Spleen (tissue), 11 donors: ENCODE data around the gene UCK1. TPM values are rescaled to one million over a fixed set of nuclear protein-coding genes. Genes with fewer than 3 reads are reported as not detected.
A peak's percentile ranks its signal among the peaks of the same experiment; 100 is the strongest.

Experiments
- DNase-seq: peaks from one replicate; pipeline ENCODE4 v3.0.0-alpha.2; 2020
- H3K27ac ChIP-seq, 8 donors: fragments of 200-600 bp; sonication (generic) in 7 of 8; 1 replicate in 4 of 8; 2 replicates in 4 of 8; pipeline versions ENCODE4 v1.5.0 to v1.8.0; 2016 to 2021; ENCODE audit warnings: inconsistent platforms in 4 of 8, mild to moderate bottlenecking in 4 of 8, moderate library complexity in 1 of 8
- H3K27me3 ChIP-seq, 7 donors: fragments of 200-600 bp; sonication (generic) in 6 of 7; replicated peaks in 1 of 7; 1 replicate in 4 of 7; 2 replicates in 3 of 7; pipeline versions ENCODE4 v1.5.0 to v1.8.0; 2016 to 2021; ENCODE audit warnings: inconsistent platforms in 3 of 7, mild to moderate bottlenecking in 1 of 7
- H3K36me3 ChIP-seq, 6 donors: fragments of 200-600 bp; sonication (generic) in 5 of 6; 1 replicate in 4 of 6; 2 replicates in 2 of 6; pipeline versions ENCODE4 v1.5.0 to v1.8.0; 2016 to 2021; ENCODE audit warnings: inconsistent platforms in 2 of 6
- H3K4me1 ChIP-seq, 6 donors: fragments of 200-600 bp; sonication (generic) in 5 of 6; 1 replicate in 3 of 6; 2 replicates in 3 of 6; pipeline versions ENCODE4 v1.5.0 to v1.8.0; 2016 to 2021; ENCODE audit warnings: inconsistent platforms in 3 of 6
- H3K4me3 ChIP-seq, 8 donors: fragments of 200-600 bp; sonication (generic) in 7 of 8; 1 replicate in 4 of 8; 2 replicates in 4 of 8; pipeline versions ENCODE4 v1.5.0 to v1.8.0; 2016 to 2021; ENCODE audit warnings: inconsistent platforms in 4 of 8, mild to moderate bottlenecking in 4 of 8, moderate library complexity in 2 of 8
- H3K9me3 ChIP-seq, 8 donors: fragments of 200-600 bp; sonication (generic) in 7 of 8; 1 replicate in 4 of 8; 2 replicates in 4 of 8; pipeline versions ENCODE4 v1.5.0 to v1.8.0; 2016 to 2021; ENCODE audit warnings: inconsistent platforms in 4 of 8
- CTCF ChIP-seq, 11 experiments: fragments of 200-600 bp in 7 of 11; fragments of 450-650 bp in 4 of 11; sonication (generic) in 4 of 11; IDR thresholded peaks in 8 of 11; conservative IDR thresholded peaks in 3 of 11; 1 replicate in 7 of 11; 2 replicates in 4 of 11; pipeline versions ENCODE4 v1.4.0 to v1.8.0; 2016 to 2021; ENCODE audit warnings: antibody characterized with exemption in 11 of 11, inconsistent platforms in 4 of 11, mild to moderate bottlenecking in 1 of 11
- POLR2A ChIP-seq, 3 donors: fragments of 450-650 bp; IDR thresholded peaks; one replicate each; pipeline ENCODE4 v1.5.1; 2017; ENCODE audit warnings: antibody characterized with exemption in 3 of 3, mild to moderate bottlenecking in 1 of 3
- POLR2AphosphoS5 ChIP-seq, 3 donors: sonication (generic); formaldehyde crosslinking; IDR thresholded peaks; one replicate each; pipeline ENCODE4 v1.5.1; 2017; ENCODE audit warnings: antibody characterized with exemption in 3 of 3
- WGBS, 5 donors: extraction: QIAGEN DNeasy Blood & Tissue Kit in 3 of 5; methylation state at CpG; one replicate each; pipeline versions ENCODE4 v1.1.5 to v1.1.7; 2013 to 2018; 5-methylcytosine and 5-hydroxymethylcytosine counted together
- intact Hi-C: fragments of 100-400 bp; cut with DNase I; formaldehyde crosslinking; loops from one replicate; pipeline ENCODE4 v1.15.0; 2023; ENCODE audit warnings: low total_unique reads
- polyA plus RNA-seq, 3 donors: library from polyadenylated mRNA; stranded (reverse); fragments of 200-250 nt; gene quantifications; one replicate each; pipeline ENCODE4 v1.2.1, GENCODE V29; 2013
- total RNA-seq, 7 donors: library from RNA; depleted of rRNA in 3 of 7; stranded (reverse); fragments of >200 nt in 3 of 7; fragmentation: NEBNext Ultra II Directional in 4 of 7; extraction: Animal tissue kit (Norgen Biotek cat#: 25700) in 4 of 7; gene quantifications; one replicate each; pipeline versions ENCODE4 v1.1.0 to v1.2.1, GENCODE V29; 2016 to 2021
- donor health status: healthy with polysubstance abuse.
- donor health status: DM: no; HTN: no; CAD: no; lungs with moderate emphysema.
- donor health status: DM: no; HTN: no; CAD: no.
- donor health status: Bipolar disorder and iron deficiency.
- donor health status: healthy.
- donor health status: DM: no; HTN: no; CAD: no.
- donor health status: DM: yes; HTN: yes; CAD: no.

Gene UCK1
- total and polyA plus RNA-seq, 10 donors, result 20.3 to 32.9 (median 23.8) TPM

- intact Hi-C loops, result no loop called here
- Histone ChIP-seq H3K27me3 (no peaks in the 10 kb centered on the region), H3K4me3 (peak within 1 kb of the TSS; percentile 85 to 99 (median 96)), H3K36me3 (peaks cover 0 to 41% (median 20%) of the 10 kb centered on the region in 6 donors), H3K4me1 (peaks cover 19 to 60% (median 33%) of the 10 kb centered on the region in 6 donors), H3K27ac (peak within 1 kb of the TSS; percentile 9 to 89 (median 80)), H3K9me3 (no peaks in the 10 kb centered on the region)
- TF ChIP-seq CTCF (IDR thresholded peaks at IDR 0.05 in 8 of 11, conservative IDR thresholded peaks at IDR 0.05 in 3 of 11) (no peak), POLR2AphosphoS5 (IDR thresholded peaks at IDR 0.05) (peak; percentile 87 to 92 (median 91))
- peak; percentile 96 for DNase-seq
- WGBS, 5 donors, result 0 to 1% (median 1%) methylated on average over 69 to 83 of the region's 83 CpGs
Observed at GRCh38 chr9:131502781-131503625, 28.1 kb downstream of the UCK1 start, which contains the start of gene POMT1. POMT1 (plus strand) TSS chr9:131502918; CDS start chr9:131504219, 1,301 bp downstream.

DNA sequence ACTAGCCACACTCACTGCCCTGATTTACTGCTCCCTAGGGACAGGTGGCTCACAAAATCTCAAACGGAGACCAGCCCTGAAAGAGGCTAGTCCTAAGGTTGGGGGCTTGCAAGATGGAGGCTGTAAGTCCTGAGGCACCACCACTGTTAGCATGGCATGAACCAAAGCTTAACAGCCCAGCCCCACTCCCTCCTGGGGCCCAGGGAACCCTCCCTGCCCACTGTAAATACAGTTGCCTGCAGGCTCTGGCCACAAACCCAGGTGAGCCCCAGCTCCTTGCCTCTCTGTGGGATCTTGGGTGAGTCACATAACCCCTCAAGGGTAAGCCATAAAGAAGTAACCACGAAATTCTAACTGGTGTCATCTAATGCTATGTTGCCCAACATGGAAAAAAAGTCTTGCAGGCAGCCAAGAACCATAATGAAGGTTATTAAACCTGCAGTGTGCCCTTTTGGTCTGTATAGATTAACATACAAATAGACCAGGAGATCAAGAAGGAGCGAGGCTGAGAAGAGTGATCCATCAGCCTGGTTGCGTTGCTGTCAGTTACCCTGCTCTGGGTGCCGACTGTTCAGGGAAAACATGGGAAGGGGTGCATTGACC lies 30.0 kb downstream of the UCK1 start:
- intact Hi-C loops, result no loop called here
- Histone ChIP-seq H3K4me1 (peaks cover 19 to 64% (median 34%) of the 10 kb centered on the region in 6 donors), H3K27ac (peak overlapping the region; percentile 22 to 76 (median 48)), H3K36me3 (peaks cover 0 to 48% (median 36%) of the 10 kb centered on the region in 6 donors), H3K9me3 (no peaks in the 10 kb centered on the region), H3K27me3 (no peaks in the 10 kb centered on the region), H3K4me3 (no peak overlapping the region)
- no peak for DNase-seq
- TF ChIP-seq POLR2A (IDR thresholded peaks at IDR 0.05) (no peak), CTCF (IDR thresholded peaks at IDR 0.05 in 8 of 11, conservative IDR thresholded peaks at IDR 0.05 in 3 of 11) (no peak), POLR2AphosphoS5 (IDR thresholded peaks at IDR 0.05) (no peak)
- 63 to 68% (median 64%) methylated on average over 5 of the region's 5 CpGs for WGBS, 5 donors

DNA sequence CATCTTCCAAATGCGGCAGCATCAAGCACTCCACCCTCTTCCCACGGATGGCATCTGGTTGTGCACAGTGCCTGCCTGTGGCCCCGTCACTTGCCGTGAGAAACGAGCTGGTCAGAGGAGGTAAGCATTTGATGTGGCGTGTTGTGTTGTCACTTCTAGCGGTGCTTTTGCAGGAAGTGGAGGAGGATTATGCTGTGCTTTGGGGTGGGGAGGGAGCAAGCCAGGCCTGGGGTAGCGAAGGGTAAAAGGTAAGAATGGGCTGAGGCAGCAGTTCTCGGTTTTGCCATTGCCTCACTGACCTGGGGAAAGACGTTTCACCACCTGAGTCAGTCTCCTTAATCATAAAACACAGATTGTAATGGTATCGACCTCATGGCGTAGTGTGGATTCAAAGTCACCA lies 30.7 kb downstream of the UCK1 start:
- DNase-seq, result no peak
- WGBS, 5 donors, result 58 to 68% (median 63%) methylated on average over 12 of the region's 12 CpGs
- H3K4me3 ChIP-seq, result no peak overlapping the region
- peaks cover 0 to 55% (median 42%) of the 10 kb centered on the region in 6 donors for H3K36me3 ChIP-seq
- peaks cover 19 to 69% (median 37%) of the 10 kb centered on the region in 6 donors for H3K4me1 ChIP-seq
- intact Hi-C loops, result no loop called here
- no peak for TF ChIP-seq CTCF (IDR thresholded peaks at IDR 0.05 in 8 of 11, conservative IDR thresholded peaks at IDR 0.05 in 3 of 11)
- TF ChIP-seq POLR2A (IDR thresholded peaks at IDR 0.05), result no peak
- TF ChIP-seq POLR2AphosphoS5 (IDR thresholded peaks at IDR 0.05), result peak; percentile 26 to 73 (median 61)
- peak overlapping the region; percentile 35 to 76 (median 48) for H3K27ac ChIP-seq
- no peaks in the 10 kb centered on the region for H3K9me3 ChIP-seq
- no peaks in the 10 kb centered on the region for H3K27me3 ChIP-seq
